Endothelial cell of umbilical vein (primary cell): ENCODE data around the gene HERC5. TPM values are rescaled to one million over a fixed set of nuclear protein-coding genes. Genes with fewer than 3 reads are reported as not detected.

Experiments used
- BruUV-seq: library from RNA; stranded (reverse); fragments of 400-500 nt; replicated peaks from 2 replicates; lab custom pipeline; 2021; lab: Mats Ljungman, UMichigan
- CTCF ChIA-PET: fragments of 300-600, 350-600 bp; sonication (Branson Sonifier 250); formaldehyde crosslinking; loops from one replicate; lab custom pipeline; 2021; ENCODE audit warnings: antibody characterized with exemption, inconsistent platforms; lab: Charles Lee
- POLR2A ChIA-PET: fragments of 300-600, 350-600 bp; sonication (Branson Sonifier 250); formaldehyde crosslinking; loops from one replicate; lab custom pipeline; 2021; ENCODE audit warnings: antibody characterized with exemption, inconsistent platforms; lab: Charles Lee
- DNase-seq: peaks from one replicate; pipeline ENCODE4 v3.0.0-alpha.2; 2011; ENCODE audit warnings: low read depth, low spot score
- FAIRE-seq: peaks from 2 replicates; lab custom pipeline; 2011; peaks lifted over from hg19 to GRCh38; lab: Jason Lieb, UNC
- H2AFZ ChIP-seq: 2 replicates; pipeline ENCODE4 v1.6.0; 2012; ENCODE audit warnings: low read depth, low read length, control low read depth, inconsistent platforms
- H3K27ac ChIP-seq: 2 replicates; pipeline ENCODE4 v1.5.1; 2011; ENCODE audit warnings: low read depth, mild to moderate bottlenecking, control low read depth, low read length, moderate library complexity; ENCODE audit not compliant: insufficient read depth
- H3K27me3 ChIP-seq, 2 experiments: 2 replicates each; pipeline versions ENCODE4 v1.6.0 to v1.6.1; 2011; ENCODE audit warnings: low read length in 2 of 2, mixed read lengths in 1 of 2; ENCODE audit not compliant: control insufficient read depth in 2 of 2, insufficient read depth in 2 of 2
- H3K36me3 ChIP-seq, 2 experiments: 2 replicates in 1 of 2; 3 replicates in 1 of 2; pipeline ENCODE4 v1.5.1; 2011; ENCODE audit warnings: low read length in 2 of 2, mild to moderate bottlenecking in 1 of 2, moderate library complexity in 1 of 2; ENCODE audit not compliant: control insufficient read depth in 2 of 2, insufficient read depth in 2 of 2; ENCODE audit errors: extremely low read depth in 1 of 2
- H3K4me1 ChIP-seq: 3 replicates; pipeline ENCODE4 v1.5.1; 2011; ENCODE audit warnings: mild to moderate bottlenecking, low read length; ENCODE audit not compliant: control insufficient read depth, insufficient read depth; ENCODE audit errors: extremely low read depth
- H3K4me2 ChIP-seq: 2 replicates; pipeline ENCODE4 v1.6.1; 2011; ENCODE audit warnings: low read length, control low read depth, mixed read lengths; ENCODE audit not compliant: insufficient read depth
- H3K4me3 ChIP-seq, 3 experiments: fragments of 200-600 bp in 1 of 3; sonication (generic), shearing (Covaris generic) in 1 of 3; replicated peaks in 1 of 3; 2 replicates each; pipeline ENCODE4 v1.5.1; 2011 to 2016; ENCODE audit warnings: control low read depth in 3 of 3, low read length in 3 of 3, mild to moderate bottlenecking in 2 of 3, inconsistent platforms in 1 of 3, low read depth in 1 of 3, moderate library complexity in 1 of 3; ENCODE audit not compliant: insufficient read depth in 1 of 3
- H3K79me2 ChIP-seq: 2 replicates; pipeline ENCODE4 v1.6.0; 2012; ENCODE audit warnings: low read length, inconsistent platforms; ENCODE audit not compliant: control insufficient read depth, insufficient read depth
- H3K9ac ChIP-seq: replicated peaks from 2 replicates; pipeline ENCODE3; 2011; ENCODE audit warnings: low read length, control low read depth; ENCODE audit not compliant: insufficient read depth; ENCODE audit errors: extremely low read depth
- H3K9me1 ChIP-seq: replicated peaks from 3 replicates; pipeline ENCODE4 v1.6.0; 2011; ENCODE audit warnings: mild to moderate bottlenecking, low read length; ENCODE audit not compliant: control insufficient read depth, insufficient read depth; ENCODE audit errors: extremely low read depth
- H3K9me3 ChIP-seq: replicated peaks from 2 replicates; pipeline ENCODE4 v1.5.1; 2012; ENCODE audit warnings: low read length, inconsistent platforms; ENCODE audit not compliant: control insufficient read depth, insufficient read depth
- H4K20me1 ChIP-seq: replicated peaks from 2 replicates; pipeline ENCODE3; 2011; ENCODE audit warnings: mild to moderate bottlenecking, low read length; ENCODE audit not compliant: control insufficient read depth, insufficient read depth; ENCODE audit errors: extremely low read depth
- CTCF ChIP-seq, 2 donors: IDR thresholded peaks; 1 replicate in 1 of 2; 2 replicates in 1 of 2; pipeline ENCODE4 v1.5.1; 2011; ENCODE audit warnings: low read length in 2 of 2, mild to moderate bottlenecking in 2 of 2, moderate library complexity in 2 of 2, control low read depth in 1 of 2, inconsistent platforms in 1 of 2, low read depth in 1 of 2; ENCODE audit not compliant: insufficient read depth in 1 of 2; ENCODE audit errors: extremely low read depth in 1 of 2
- EZH2 ChIP-seq: IDR thresholded peaks from 2 replicates; pipeline ENCODE4 v1.6.1; 2012; ENCODE audit warnings: borderline replicate concordance, low read depth, mild to moderate bottlenecking, moderate library complexity, low read length, inconsistent platforms; ENCODE audit not compliant: severe bottlenecking
- FOS ChIP-seq: IDR thresholded peaks from 2 replicates; pipeline ENCODE4 v1.6.1; 2011; ENCODE audit warnings: mild to moderate bottlenecking, low read length, moderate library complexity, borderline replicate concordance; ENCODE audit not compliant: insufficient read depth
- GATA2 ChIP-seq: IDR thresholded peaks from 2 replicates; pipeline ENCODE4 v1.7.0; 2011; ENCODE audit warnings: low read depth, mild to moderate bottlenecking, moderate library complexity, mixed read lengths, low read length; ENCODE audit not compliant: insufficient read length, insufficient read depth
- JUN ChIP-seq: IDR thresholded peaks from 2 replicates; pipeline ENCODE4 v1.6.1; 2011; ENCODE audit warnings: borderline replicate concordance, low read depth; ENCODE audit not compliant: insufficient read length, insufficient read depth
- MAX ChIP-seq: IDR thresholded peaks from 2 replicates; pipeline ENCODE4 v1.6.1; 2011; ENCODE audit not compliant: insufficient read depth, insufficient read length
- MYC ChIP-seq: IDR thresholded peaks from one replicate; pipeline ENCODE4 v1.6.1; 2011; ENCODE audit warnings: mild to moderate bottlenecking, low read depth, low read length
- POLR2A ChIP-seq: IDR thresholded peaks from 2 replicates; pipeline ENCODE4 v1.6.1; 2012; ENCODE audit warnings: low read depth, mild to moderate bottlenecking, control low read depth, low read length
- POLR2AphosphoS5 ChIP-seq: IDR thresholded peaks from 2 replicates; pipeline ENCODE4 v1.6.1; 2012; ENCODE audit warnings: low read depth, mild to moderate bottlenecking, control low read depth, low read length, moderate library complexity; ENCODE audit not compliant: insufficient read depth
- dilution Hi-C: fragments of 300-500 bp; cut with MboI; formaldehyde crosslinking; loops from one replicate; pipeline ENCODE4 v1.15.0; 2019; ENCODE audit warnings: low sequenced_read_pairs; ENCODE audit not compliant: extremely low pct_ligation_motif_present
- intact Hi-C: fragments of 100-400 bp; cut with micrococcal nuclease; formaldehyde crosslinking; loops from one replicate; pipeline ENCODE4 v1.10.0; 2022
- polyA plus RNA-seq, 4 experiments: library from polyadenylated mRNA; depleted of rRNA in 3 of 4; stranded (reverse) in 3 of 4; unstranded in 1 of 4; fragments of >200 nt; gene quantifications; 2 replicates each; pipeline versions ENCODE4 v1.2.1 to v1.2.3, GENCODE V29; 2011 to 2012; ENCODE audit warnings: missing spikeins in 1 of 4
- total RNA-seq: library from RNA; stranded (reverse); gene quantifications from 2 replicates; pipeline ENCODE4 v1.2.3, GENCODE V29; 2021

The HERC5 gene
- total and polyA plus RNA-seq, 2 donors (not counting 3 experiments of a cell fraction or from before 2014, with no cell fraction given), result 0.19 to 0.91 TPM

GRCh38 chr4:88531549-88531948, 74.6 kb downstream of the HERC5 start:
- FAIRE-seq (peak; percentile 21), DNase-seq (no peak)
- ChIA-PET POLR2A (no interaction called here), CTCF (interaction anchor here (1.0 to 16.6 kb wide), 11 partner anchors 8 to 492 kb away, joined by 3 to 368 read pairs (median 5); no protein-coding TSS in a partner anchor)
- Histone ChIP-seq H3K27ac (no peak overlapping the region), H4K20me1 (no peaks in the 10 kb centered on the region), H3K79me2 (no peaks in the 10 kb centered on the region), H3K9me1 (no peaks in the 10 kb centered on the region), H3K4me3 (peak overlapping the region in 1 of 3 experiments; percentile 22), H3K9me3 (no peaks in the 10 kb centered on the region), H3K4me1 (peaks cover 38% of the 10 kb centered on the region), H3K27me3 (no peaks in the 10 kb centered on the region), H3K36me3 (no peaks in the 10 kb centered on the region), H2AFZ (peak overlapping the region; percentile 50), H3K9ac (no peak overlapping the region), H3K4me2 (peak overlapping the region; percentile 20)
- dilution Hi-C loops, result no loop called here
- intact Hi-C loops, result loop anchor here (5.0 to 10.0 kb wide), 2 partner anchors 291 to 583 kb away; partner anchors contain the start of gene TIGD2
- TF ChIP-seq GATA2, result no peak
- TF ChIP-seq EZH2, result no peak
- no peak for TF ChIP-seq POLR2AphosphoS5
- no peak for TF ChIP-seq POLR2A
- no peak for TF ChIP-seq FOS
- TF ChIP-seq CTCF (IDR thresholded peaks at IDR 0.05; ENCODE audit: extremely low read depth in 1 of 2, insufficient read depth in 1 of 2, low read depth in 1 of 2, low read length in 2 of 2), result no peak
- no peak for TF ChIP-seq JUN
- no peak for TF ChIP-seq MAX
- TF ChIP-seq MYC, result no peak
- no TSS peak for BruUV-seq
